ENCODE measurements around the gene C1orf226.

GRCh38 chr1:162397943-162398560 lies 16.5 kb downstream of the C1orf226 start:
- TF ChIP-seq EZH2phosphoT487 (IDR thresholded peaks at IDR 0.05; ENCODE audit: low read depth, severe bottlenecking, unreplicated experiment) (no peak), CTCF (IDR thresholded peaks at IDR 0.05; ENCODE audit: poor library complexity) (no peak), EZH2 (IDR thresholded peaks at IDR 0.05; ENCODE audit: borderline replicate concordance) (no peak)

Data from hepatocyte (in vitro differentiated cells).